Measurements from ENCODE around the gene PDZD4.

- TF ChIP-seq POLR2AphosphoS5 (IDR thresholded peaks at IDR 0.05), result no peak
- TF ChIP-seq CTCF (IDR thresholded peaks at IDR 0.05), result no peak
These were observed 32.8 kb downstream of the PDZD4 start for GRCh38 chrX:153797415-153798015.
